H9 (cell line): ENCODE measurements around the gene CWC27. TPM values are rescaled to one million over a fixed set of nuclear protein-coding genes. Genes with fewer than 3 reads are reported as not detected.

Source experiments
- DNase-seq: peaks from one replicate; pipeline ENCODE4 v3.0.0-alpha.2; 2017
- H2AFZ ChIP-seq: one replicate; pipeline ENCODE4 v1.6.1; 2013; ENCODE audit warnings: mild to moderate bottlenecking, low read length, control low read depth, moderate library complexity
- H2AK5ac ChIP-seq: 2 replicates; pipeline ENCODE4 v1.6.1; 2013; ENCODE audit warnings: low read length, control low read depth, mixed read lengths; ENCODE audit not compliant: insufficient read length
- H2BK120ac ChIP-seq: one replicate; pipeline ENCODE4 v1.6.1; 2013; ENCODE audit warnings: low read depth, mild to moderate bottlenecking, low read length, control low read depth, inconsistent platforms; ENCODE audit not compliant: poor library complexity, severe bottlenecking
- H2BK12ac ChIP-seq: 2 replicates; pipeline ENCODE4 v1.6.1; 2013; ENCODE audit warnings: low read length, control low read depth, mixed read lengths, low read depth; ENCODE audit not compliant: insufficient read length
- H2BK15ac ChIP-seq: 2 replicates; pipeline ENCODE4 v1.6.1; 2013; ENCODE audit warnings: low read depth, low read length, control low read depth
- H2BK20ac ChIP-seq: one replicate; pipeline ENCODE4 v1.6.1; 2013; ENCODE audit warnings: low read depth, mild to moderate bottlenecking, low read length, control low read depth, inconsistent platforms; ENCODE audit not compliant: poor library complexity, severe bottlenecking
- H2BK5ac ChIP-seq: 2 replicates; pipeline ENCODE4 v1.6.1; 2013; ENCODE audit warnings: low read length, control low read depth, mixed read lengths; ENCODE audit not compliant: insufficient read length
- H3K14ac ChIP-seq: 2 replicates; pipeline ENCODE4 v1.6.1; 2013; ENCODE audit warnings: low read length, control low read depth; ENCODE audit not compliant: insufficient read depth
- H3K18ac ChIP-seq: 2 replicates; pipeline ENCODE4 v1.6.1; 2013; ENCODE audit warnings: low read depth, mild to moderate bottlenecking, mixed read lengths, low read length, control low read depth; ENCODE audit not compliant: insufficient read length
- H3K23ac ChIP-seq: 2 replicates; pipeline ENCODE4 v1.6.1; 2013; ENCODE audit warnings: low read length, control low read depth, mixed read lengths, low read depth; ENCODE audit not compliant: insufficient read length
- H3K23me2 ChIP-seq: 2 replicates; pipeline ENCODE4 v1.6.1; 2013; ENCODE audit warnings: low read depth, mild to moderate bottlenecking, mixed read lengths, low read length, control low read depth; ENCODE audit not compliant: insufficient read length, poor library complexity, severe bottlenecking
- H3K27ac ChIP-seq: 2 replicates; pipeline ENCODE4 v1.5.1; 2013; ENCODE audit warnings: low read length, control low read depth, mixed read lengths, low read depth; ENCODE audit not compliant: insufficient read length
- H3K27me3 ChIP-seq: 2 replicates; pipeline ENCODE4 v1.6.1; 2013; ENCODE audit warnings: low read length, control low read depth, inconsistent platforms; ENCODE audit not compliant: insufficient read depth
- H3K4ac ChIP-seq: 2 replicates; pipeline ENCODE4 v1.6.1; 2013; ENCODE audit warnings: low read depth, mild to moderate bottlenecking, control low read depth, inconsistent platforms, low read length, moderate library complexity
- H3K4me1 ChIP-seq: 2 replicates; pipeline ENCODE4 v1.6.1; 2013; ENCODE audit warnings: low read length, control low read depth, inconsistent platforms; ENCODE audit not compliant: insufficient read depth
- H3K4me2 ChIP-seq: 2 replicates; pipeline ENCODE4 v1.6.1; 2013; ENCODE audit warnings: low read length, control low read depth, mixed read lengths; ENCODE audit not compliant: insufficient read length, insufficient read depth
- H3K56ac ChIP-seq: 2 replicates; pipeline ENCODE4 v1.6.1; 2013; ENCODE audit warnings: low read depth, mild to moderate bottlenecking, mixed read lengths, low read length, control low read depth; ENCODE audit not compliant: insufficient read length
- H3K79me1 ChIP-seq: 2 replicates; pipeline ENCODE4 v1.6.1; 2013; ENCODE audit warnings: low read depth, mild to moderate bottlenecking, moderate library complexity, low read length, control low read depth, inconsistent platforms; ENCODE audit not compliant: insufficient read depth, poor library complexity, severe bottlenecking
- H3K79me2 ChIP-seq: 2 replicates; pipeline ENCODE4 v1.6.1; 2013; ENCODE audit warnings: low read length, control low read depth, inconsistent platforms; ENCODE audit not compliant: insufficient read depth
- H3K9ac ChIP-seq: 2 replicates; pipeline ENCODE4 v1.6.1; 2013; ENCODE audit warnings: low read length, control low read depth, mixed read lengths; ENCODE audit not compliant: insufficient read length; ENCODE audit errors: extremely low read depth
- H3K9me3 ChIP-seq: one replicate; pipeline ENCODE4 v1.6.1; 2013; ENCODE audit warnings: low read depth, low read length, inconsistent platforms; ENCODE audit not compliant: control insufficient read depth
- H3T11ph ChIP-seq: one replicate; pipeline ENCODE4 v1.6.1; 2013; ENCODE audit warnings: mild to moderate bottlenecking, low read length, control low read depth, inconsistent platforms
- H4K20me1 ChIP-seq: one replicate; pipeline ENCODE4 v1.6.1; 2013; ENCODE audit not compliant: control insufficient read depth, insufficient read length, insufficient read depth
- H4K5ac ChIP-seq: 2 replicates; pipeline ENCODE4 v1.6.1; 2013; ENCODE audit warnings: low read depth, mild to moderate bottlenecking, mixed read lengths, low read length, control low read depth; ENCODE audit not compliant: insufficient read length
- H4K8ac ChIP-seq: replicated peaks from 2 replicates; pipeline ENCODE4 v1.6.1; 2013; ENCODE audit warnings: low read length, control low read depth, mixed read lengths, low read depth; ENCODE audit not compliant: insufficient read length
- H4K91ac ChIP-seq: 2 replicates; pipeline ENCODE4 v1.6.1; 2013; ENCODE audit warnings: low read depth, mild to moderate bottlenecking, moderate library complexity, mixed read lengths, low read length, control low read depth; ENCODE audit not compliant: insufficient read length
- H3K27ac Mint-ChIP-seq, 3 experiments: 2 replicates in 2 of 3; 3 replicates in 1 of 3; pipeline ENCODE4 v1.8.0; 2020 to 2021; ENCODE audit warnings: mixed read lengths in 3 of 3, mild to moderate bottlenecking in 1 of 3, moderate library complexity in 1 of 3
- H3K27me3 Mint-ChIP-seq: 2 replicates; pipeline ENCODE4 v1.8.0; 2021; ENCODE audit warnings: low read depth, mild to moderate bottlenecking, moderate library complexity, mixed read lengths
- H3K36me3 Mint-ChIP-seq, 3 experiments: 2 replicates in 2 of 3; 3 replicates in 1 of 3; pipeline ENCODE4 v1.8.0; 2020 to 2021; ENCODE audit warnings: low read depth in 3 of 3, mixed read lengths in 3 of 3; ENCODE audit not compliant: insufficient read depth in 1 of 3
- H3K4me1 Mint-ChIP-seq, 2 experiments: 2 replicates each; pipeline ENCODE4 v1.8.0; 2020; ENCODE audit warnings: mixed read lengths in 2 of 2
- H3K4me3 Mint-ChIP-seq, 2 experiments: 2 replicates in 1 of 2; 3 replicates in 1 of 2; pipeline ENCODE4 v1.8.0; 2020 to 2021; ENCODE audit warnings: mild to moderate bottlenecking in 2 of 2, mixed read lengths in 2 of 2, moderate library complexity in 1 of 2
- H3K9me3 Mint-ChIP-seq, 2 experiments: 2 replicates in 1 of 2; 3 replicates in 1 of 2; pipeline ENCODE4 v1.8.0; 2020; ENCODE audit warnings: mild to moderate bottlenecking in 2 of 2, mixed read lengths in 2 of 2, moderate library complexity in 1 of 2
- WGBS: extraction: QIAGEN DNeasy Blood & Tissue Kit; methylation state at CpG from one replicate; pipeline ENCODE4 v1.1.7; 2013; ENCODE audit warnings: missing lambda C conversion rate, low lambda C conversion rate, mixed read lengths; ENCODE audit not compliant: insufficient read length; ENCODE audit errors: extremely low coverage; 5-methylcytosine and 5-hydroxymethylcytosine counted together
- total RNA-seq: library from RNA; stranded (reverse); gene quantifications from 2 replicates; pipeline ENCODE4 v1.2.1, GENCODE V29; 2021
- TF ChIP-seq, protein P1 (sequence below): fragments of 200-600 bp; sonication (generic); conservative IDR thresholded peaks from 3 replicates; pipeline ENCODE4 v1.8.0; 2021; ENCODE audit warnings: antibody characterized with exemption, mild to moderate bottlenecking

Gene CWC27
- total RNA-seq, 1 experiment from 2014 or later: 41.9 TPM

GRCh38 chr5:64789457-64789856 is 20.7 kb downstream of the CWC27 start:
- no peak overlapping the region for H3K56ac ChIP-seq
- TF ChIP-seq, protein P1, sequence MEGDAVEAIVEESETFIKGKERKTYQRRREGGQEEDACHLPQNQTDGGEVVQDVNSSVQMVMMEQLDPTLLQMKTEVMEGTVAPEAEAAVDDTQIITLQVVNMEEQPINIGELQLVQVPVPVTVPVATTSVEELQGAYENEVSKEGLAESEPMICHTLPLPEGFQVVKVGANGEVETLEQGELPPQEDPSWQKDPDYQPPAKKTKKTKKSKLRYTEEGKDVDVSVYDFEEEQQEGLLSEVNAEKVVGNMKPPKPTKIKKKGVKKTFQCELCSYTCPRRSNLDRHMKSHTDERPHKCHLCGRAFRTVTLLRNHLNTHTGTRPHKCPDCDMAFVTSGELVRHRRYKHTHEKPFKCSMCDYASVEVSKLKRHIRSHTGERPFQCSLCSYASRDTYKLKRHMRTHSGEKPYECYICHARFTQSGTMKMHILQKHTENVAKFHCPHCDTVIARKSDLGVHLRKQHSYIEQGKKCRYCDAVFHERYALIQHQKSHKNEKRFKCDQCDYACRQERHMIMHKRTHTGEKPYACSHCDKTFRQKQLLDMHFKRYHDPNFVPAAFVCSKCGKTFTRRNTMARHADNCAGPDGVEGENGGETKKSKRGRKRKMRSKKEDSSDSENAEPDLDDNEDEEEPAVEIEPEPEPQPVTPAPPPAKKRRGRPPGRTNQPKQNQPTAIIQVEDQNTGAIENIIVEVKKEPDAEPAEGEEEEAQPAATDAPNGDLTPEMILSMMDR: no peak

More at GRCh38 chr5:64789457-64789856, 20.7 kb downstream of the CWC27 start:
- peaks cover 8 to 12% (median 10%) of the 10 kb centered on the region in 3 experiments; a peak in 5 of 7 replicates for H3K36me3 Mint-ChIP-seq
- no peak overlapping the region for H3K4me3 Mint-ChIP-seq
- Histone ChIP-seq H3K9me3 (no peaks in the 10 kb centered on the region), H3K27ac (no peak overlapping the region), H3K18ac (no peak overlapping the region), H3K79me2 (no peaks in the 10 kb centered on the region), H3K27me3 (no peaks in the 10 kb centered on the region), H4K8ac (no peak overlapping the region), H2AK5ac (no peak overlapping the region), H3K79me1 (no peaks in the 10 kb centered on the region), H3K14ac (no peak overlapping the region), H2BK20ac (no peak overlapping the region), H2AFZ (no peak overlapping the region), H4K20me1 (no peaks in the 10 kb centered on the region), H3K23ac (no peak overlapping the region), H2BK5ac (no peak overlapping the region), H3K4ac (no peak overlapping the region), H4K91ac (no peak overlapping the region), H2BK12ac (no peak overlapping the region), H2BK120ac (no peak overlapping the region), H2BK15ac (no peak overlapping the region), H3K23me2 (no peaks in the 10 kb centered on the region), H3K9ac (no peak overlapping the region), H4K5ac (no peak overlapping the region), H3T11ph (no peak overlapping the region), H3K4me2 (no peak overlapping the region), H3K4me1 (no peaks in the 10 kb centered on the region)
- WGBS: no CpG with 5 or more reads among the region's 3 CpGs
- no peaks in the 10 kb centered on the region for H3K27me3 Mint-ChIP-seq
- no peaks in the 10 kb centered on the region for H3K9me3 Mint-ChIP-seq
- H3K27ac Mint-ChIP-seq: no peak overlapping the region
- no peaks in the 10 kb centered on the region for H3K4me1 Mint-ChIP-seq
- DNase-seq: no peak
